Thyroid gland (tissue), 4 donors: ENCODE measurements around the gene TC2N.

ENCODE experiments used
- CTCF ChIP-seq, 6 experiments: fragments of 200-600 bp in 3 of 6; fragments of 450-650 bp in 3 of 6; sonication (generic) in 3 of 6; IDR thresholded peaks; one replicate each; pipeline ENCODE4 v1.5.1; 2016 to 2019; ENCODE audit warnings: antibody characterized with exemption in 6 of 6, mild to moderate bottlenecking in 2 of 6, inconsistent platforms in 1 of 6, moderate library complexity in 1 of 6
- POLR2A ChIP-seq, 2 donors: fragments of 450-650 bp; IDR thresholded peaks; one replicate each; pipeline ENCODE4 v1.6.1; 2017; ENCODE audit warnings: antibody characterized with exemption in 2 of 2, mild to moderate bottlenecking in 2 of 2, moderate library complexity in 1 of 2

GRCh38 chr14:91854327-91854934 lies 12.9 kb downstream of the TC2N start:
- TF ChIP-seq CTCF (IDR thresholded peaks at IDR 0.05) (no peak), POLR2A (IDR thresholded peaks at IDR 0.05) (no peak)
